Skeletal muscle cell (primary cell): ENCODE measurements around the gene KLHDC8B.

Source experiments
- DNase-seq: peaks from one replicate; pipeline ENCODE4 v3.0.0-alpha.2; 2010; ENCODE audit warnings: low read depth
- H3K4me3 ChIP-seq: 2 replicates; pipeline ENCODE4 v1.5.1; 2011; ENCODE audit warnings: low read depth, mild to moderate bottlenecking, control low read depth, low read length, moderate library complexity

Gene KLHDC8B

GRCh38 chr3:49171119-49171774, at the start of gene KLHDC8B:
KLHDC8B (plus strand) TSS chr3:49171598; CDS start chr3:49172770, 1,172 bp downstream.
- peak; percentile 51 for DNase-seq
- peak within 1 kb of the TSS; percentile 75 for H3K4me3 ChIP-seq

GRCh38 chr3:49122022-49122421, 49.4 kb upstream of the KLHDC8B start:
- H3K4me3 ChIP-seq: no peak overlapping the region
- DNase-seq: no peak

DNA sequence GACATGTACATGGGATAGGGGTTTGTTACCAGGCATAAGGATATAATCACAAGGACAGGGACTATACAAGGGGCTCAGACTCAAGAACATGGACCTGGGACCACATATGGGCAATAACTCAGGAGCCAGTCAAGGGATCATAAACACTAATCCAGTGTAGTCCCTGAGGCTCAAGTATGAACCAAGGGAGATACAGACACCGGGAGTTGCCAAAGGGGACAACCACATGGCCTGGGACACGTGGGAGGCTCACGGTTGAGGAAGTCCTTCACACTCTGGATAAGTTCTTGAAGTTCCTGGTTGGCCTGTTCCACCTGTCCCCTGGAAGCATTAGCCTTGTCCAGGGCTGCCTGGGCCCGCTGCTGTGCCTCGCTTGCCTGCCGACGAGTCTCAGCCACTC, 48.9 kb upstream of the KLHDC8B start:
- no peak overlapping the region for H3K4me3 ChIP-seq
- DNase-seq: no peak

GRCh38 chr3:49122886-49123545, 48.4 kb upstream of the KLHDC8B start:
- no peak overlapping the region for H3K4me3 ChIP-seq
- DNase-seq: no peak

DNA sequence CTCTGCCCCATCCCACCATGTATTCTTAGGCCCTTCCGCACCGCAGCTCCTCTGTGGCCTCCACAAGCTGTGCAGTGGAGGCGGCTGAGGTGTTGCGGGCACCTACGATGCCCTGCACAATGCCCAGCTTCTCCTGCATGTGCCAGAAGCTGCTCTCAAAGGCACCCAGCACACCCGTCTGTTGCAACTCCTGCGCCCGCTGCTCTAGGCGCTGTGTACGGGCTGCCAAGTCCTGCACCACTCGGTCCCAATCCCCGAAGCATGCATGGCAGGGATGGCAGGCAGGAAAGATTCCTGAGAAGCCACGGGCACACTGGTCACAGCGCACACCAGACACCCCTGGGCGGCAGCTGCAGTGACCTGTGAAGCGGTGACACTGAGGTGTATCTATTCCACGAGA, 47.7 kb upstream of the KLHDC8B start:
- H3K4me3 ChIP-seq: no peak overlapping the region
- no peak for DNase-seq

DNA sequence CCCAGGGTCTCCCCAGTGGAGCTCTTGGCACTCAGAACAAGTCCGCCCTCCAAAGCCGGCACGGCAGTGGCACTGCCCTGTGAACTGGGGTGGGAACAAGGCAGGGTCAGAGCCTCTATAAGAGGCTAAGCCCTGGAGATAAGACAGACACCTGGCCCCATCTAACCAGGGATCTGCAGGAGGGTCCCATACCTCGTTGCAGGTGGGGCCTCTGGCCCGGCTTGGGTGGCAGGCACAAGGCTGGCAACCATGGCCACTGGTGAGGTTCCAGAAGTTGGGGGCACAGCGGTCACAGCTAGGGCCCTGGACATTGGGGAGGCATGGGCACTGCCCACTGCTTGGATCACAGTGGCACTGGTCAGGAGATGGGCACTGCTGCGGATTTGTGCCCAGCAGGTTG, 47.2 kb upstream of the KLHDC8B start:
- no peak for DNase-seq

GRCh38 chr3:49124991-49125670, 46.3 kb upstream of the KLHDC8B start:
- DNase-seq: no peak
- H3K4me3 ChIP-seq: no peak overlapping the region

More for the DNA sequence above, 47.2 kb upstream of the KLHDC8B start:
- no peak overlapping the region for H3K4me3 ChIP-seq

DNA sequence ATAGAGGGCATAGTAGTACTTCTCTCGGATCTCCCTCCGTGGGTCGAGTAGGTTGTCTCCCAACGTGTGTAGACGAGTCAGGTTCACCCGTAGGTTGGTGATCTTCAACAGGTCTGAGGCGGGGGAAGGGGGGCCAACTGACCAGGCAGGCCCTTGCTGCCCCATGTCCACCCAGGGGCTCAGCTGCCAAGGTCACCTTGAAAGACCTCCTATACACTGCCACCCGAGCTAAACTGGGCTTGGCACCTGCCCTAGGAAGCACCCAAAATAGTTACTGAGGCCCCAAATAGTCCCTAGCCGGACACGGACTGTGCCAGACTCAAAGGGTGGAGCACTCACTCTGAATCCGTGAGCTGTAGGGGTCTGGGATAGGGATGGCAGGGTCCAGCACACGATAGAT, 40.4 kb upstream of the KLHDC8B start:
- H3K4me3 ChIP-seq: no peak overlapping the region
- DNase-seq: no peak

DNA sequence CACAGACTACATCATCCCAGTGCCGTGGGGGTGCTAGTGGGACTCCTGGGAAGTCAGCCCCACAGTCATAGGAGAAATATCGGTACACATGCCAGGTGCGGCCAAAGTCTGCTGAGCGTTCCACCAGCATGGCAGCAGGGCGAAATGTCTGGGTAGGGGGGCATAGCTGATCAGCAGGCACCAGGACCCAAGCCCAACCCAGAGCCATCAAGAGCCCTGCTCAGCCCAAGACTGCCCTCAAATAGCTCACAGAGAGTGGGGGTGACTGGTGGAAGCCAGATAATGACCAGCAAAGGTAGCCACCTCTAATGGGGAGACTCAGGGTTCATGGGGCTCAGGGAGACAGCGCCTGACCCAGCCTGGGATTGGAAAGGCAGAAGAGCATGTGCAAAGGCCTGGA, 39.8 kb upstream of the KLHDC8B start:
- peak overlapping the region; percentile 81 for H3K4me3 ChIP-seq
- DNase-seq: no peak

DNA sequence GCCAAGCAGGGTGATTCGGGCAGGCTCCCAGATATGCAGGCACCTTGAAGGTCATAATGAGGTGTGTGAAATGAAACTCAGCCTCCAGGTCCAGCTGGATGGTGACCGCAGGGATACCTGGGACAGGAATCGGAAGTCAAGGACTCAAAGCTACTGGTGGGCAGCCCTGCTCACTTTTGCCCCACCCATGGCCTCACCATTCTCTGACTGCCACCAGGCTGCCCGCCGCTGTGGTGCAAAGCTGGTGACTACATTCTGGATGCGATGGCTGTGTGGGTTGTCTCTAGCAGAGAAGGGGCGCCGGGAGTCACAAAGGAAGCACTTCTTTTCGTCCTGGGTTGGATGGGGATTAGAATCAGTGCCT, 39.3 kb upstream of the KLHDC8B start:
- H3K4me3 ChIP-seq: peak overlapping the region; percentile 81
- no peak for DNase-seq

DNA sequence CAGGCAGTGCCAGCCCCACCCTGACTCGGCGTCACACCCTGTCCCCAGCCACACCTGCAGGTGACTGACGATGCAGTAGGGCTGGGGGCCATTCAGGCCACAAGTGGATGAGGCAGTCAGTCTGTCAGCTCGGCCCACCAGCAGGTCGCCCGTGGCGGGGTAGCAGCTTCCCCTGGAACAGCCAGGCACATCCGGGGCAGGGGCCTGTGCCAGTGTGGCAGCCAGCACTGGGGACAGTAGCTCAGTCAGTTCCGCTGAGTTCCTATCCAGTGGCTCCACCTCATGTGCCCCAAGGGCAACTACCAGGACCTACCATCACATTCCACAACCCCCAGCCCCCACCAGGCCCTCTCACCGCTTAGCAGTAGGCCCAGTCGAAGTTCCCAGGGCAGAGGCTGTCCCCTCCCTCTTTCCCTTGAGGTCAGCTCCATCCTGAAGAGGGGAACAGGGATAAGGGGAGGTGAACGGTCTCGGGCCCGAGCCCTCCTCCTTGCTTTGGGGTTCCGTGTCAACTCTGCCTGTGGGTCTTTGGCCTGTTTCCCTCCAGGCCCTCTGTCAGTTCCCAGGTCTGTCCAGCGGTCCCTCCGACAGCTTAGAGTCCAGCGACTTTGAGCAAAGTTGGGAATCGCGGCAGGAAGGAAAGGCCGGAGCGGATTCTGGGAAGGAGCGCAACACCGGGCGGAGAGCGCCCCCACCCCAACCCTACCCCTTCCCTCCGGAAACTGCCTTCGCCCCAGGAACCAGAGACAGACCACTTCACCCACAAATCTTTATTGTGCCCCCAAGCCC, 38.8 kb upstream of the KLHDC8B start, which contains the start of gene LAMB2:
LAMB2 (minus strand) TSS at position 614 of the 789 bp plus-strand sequence; CDS start at position 431, 183 bp downstream.
- peak within 1 kb of the TSS; percentile 81 for H3K4me3 ChIP-seq
- peak; percentile 52 for DNase-seq

- H3K4me3 ChIP-seq: peak overlapping the region; percentile 81
- peak; percentile 64 for DNase-seq
Observed at GRCh38 chr3:49133226-49133951, 38.0 kb upstream of the KLHDC8B start.

DNA sequence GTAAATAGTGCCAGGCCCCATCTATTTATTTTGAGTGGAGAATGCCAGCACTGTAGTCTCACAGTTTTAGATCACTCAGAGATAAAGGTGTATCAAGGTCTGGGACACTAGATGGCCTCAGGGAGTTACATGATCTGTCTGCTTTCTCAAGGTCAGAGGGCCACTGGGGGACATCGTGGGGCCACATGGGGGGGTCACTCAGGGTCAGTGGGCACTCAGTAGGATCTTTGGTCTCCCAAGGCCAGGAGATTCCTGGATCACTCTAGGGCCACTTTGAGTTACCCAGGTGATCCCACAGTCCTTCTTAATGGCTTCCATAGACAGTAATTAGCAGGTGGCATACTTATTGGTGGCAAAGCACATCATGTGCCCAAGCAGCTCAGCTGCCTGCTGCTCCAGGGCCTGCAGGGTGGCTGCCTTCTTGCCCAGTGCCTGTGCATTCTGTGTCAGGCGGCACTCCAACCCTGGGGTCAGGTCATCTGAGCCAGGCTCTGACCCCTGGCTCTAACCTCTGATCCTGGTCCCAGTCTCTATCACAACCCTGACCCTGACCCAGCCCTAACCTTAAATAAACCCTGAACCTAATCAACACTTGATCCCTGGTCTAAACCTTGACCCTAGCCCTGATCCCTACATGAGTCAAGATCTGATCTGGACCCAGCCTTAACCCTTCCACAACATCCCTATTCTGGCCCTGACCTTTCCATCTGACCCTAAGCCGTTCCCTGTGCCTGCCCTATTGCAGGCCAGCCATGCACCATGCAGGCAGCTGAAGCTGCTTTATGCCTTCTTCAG, 36.7 kb upstream of the KLHDC8B start:
- no peak overlapping the region for H3K4me3 ChIP-seq
- DNase-seq: no peak

DNA sequence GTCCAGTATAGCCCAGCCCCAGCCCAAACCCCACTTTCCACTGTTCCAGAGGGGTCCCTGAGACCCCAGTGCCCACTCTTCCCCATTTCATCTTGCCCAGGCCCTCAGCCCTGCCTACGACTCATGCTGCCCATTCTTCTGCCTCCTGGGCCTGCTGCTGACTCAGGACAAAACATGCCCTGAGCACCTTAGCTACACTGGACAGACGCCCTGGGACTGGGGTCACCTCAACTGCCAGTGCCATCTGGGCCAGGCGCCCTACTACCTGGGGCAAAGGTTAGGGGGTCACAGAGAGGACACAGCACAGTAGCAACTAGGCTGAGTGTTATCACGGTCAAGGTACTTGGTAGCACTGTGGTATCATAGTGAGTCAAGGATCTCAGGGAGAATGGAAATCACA, 35.9 kb upstream of the KLHDC8B start:
- no peak overlapping the region for H3K4me3 ChIP-seq
- no peak for DNase-seq

GRCh38 chr3:49140080-49140479, 31.3 kb upstream of the KLHDC8B start:
- no peak for DNase-seq
- no peak overlapping the region for H3K4me3 ChIP-seq

DNA sequence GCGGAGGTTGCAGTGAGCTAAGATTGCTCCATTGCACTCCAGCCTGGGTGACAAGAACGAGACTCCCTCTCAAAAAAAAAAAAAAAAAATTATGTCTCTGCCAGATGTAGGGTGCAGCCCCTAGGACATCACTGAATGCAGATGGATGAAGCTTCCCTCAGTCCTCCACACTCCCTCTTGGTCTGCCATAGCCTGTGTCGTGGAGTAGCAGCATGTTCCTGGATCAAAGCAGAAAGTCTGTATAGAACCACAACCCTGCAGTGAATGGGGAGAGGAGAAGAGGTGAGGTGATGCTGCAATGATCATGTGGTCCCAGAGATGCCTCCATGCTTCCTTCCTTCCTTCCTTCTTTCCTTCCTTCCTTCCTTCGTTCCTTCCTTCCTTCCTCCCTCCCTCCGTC, 23.2 kb upstream of the KLHDC8B start:
- DNase-seq: no peak
- no peak overlapping the region for H3K4me3 ChIP-seq

GRCh38 chr3:49151610-49152009, 19.8 kb upstream of the KLHDC8B start:
- H3K4me3 ChIP-seq: no peak overlapping the region
- DNase-seq: no peak

DNA sequence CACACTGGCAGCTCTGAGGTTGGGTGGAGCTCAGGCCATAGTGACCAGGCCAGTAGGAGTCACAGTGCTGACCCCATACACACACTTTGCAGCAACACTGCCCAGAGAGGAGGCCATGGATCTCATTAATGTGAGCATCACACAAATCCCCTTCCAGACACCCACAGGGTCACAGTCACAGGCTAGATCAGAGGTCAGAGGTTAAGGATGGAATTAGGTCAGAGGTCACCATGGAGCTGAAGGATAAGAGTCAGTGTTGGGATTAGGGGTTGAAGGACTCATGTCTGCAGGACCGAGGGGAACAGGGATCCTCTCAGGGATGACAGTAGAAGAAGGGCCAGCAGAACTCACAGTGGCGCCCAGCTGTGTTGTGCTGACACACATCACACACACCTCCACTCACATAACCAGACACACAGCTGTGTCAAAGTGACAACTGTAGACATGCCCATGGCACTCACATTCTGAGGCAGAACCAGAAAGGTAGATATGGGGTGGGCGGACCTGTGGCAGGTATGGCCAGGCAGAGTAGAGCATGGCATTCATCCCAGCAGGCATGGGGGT, 18.0 kb upstream of the KLHDC8B start:
- no peak overlapping the region for H3K4me3 ChIP-seq
- DNase-seq: no peak
